ENCODE results near the gene ZMYND8. TPM values are rescaled to one million over a fixed set of nuclear protein-coding genes. Genes with fewer than 3 reads are reported as not detected.

The ZMYND8 gene
- total and polyA plus RNA-seq, 2 of the 8 experiments (the other 6 are each of a cell fraction or from before 2014, with no cell fraction given) = 50.5 to 163 TPM

DNA sequence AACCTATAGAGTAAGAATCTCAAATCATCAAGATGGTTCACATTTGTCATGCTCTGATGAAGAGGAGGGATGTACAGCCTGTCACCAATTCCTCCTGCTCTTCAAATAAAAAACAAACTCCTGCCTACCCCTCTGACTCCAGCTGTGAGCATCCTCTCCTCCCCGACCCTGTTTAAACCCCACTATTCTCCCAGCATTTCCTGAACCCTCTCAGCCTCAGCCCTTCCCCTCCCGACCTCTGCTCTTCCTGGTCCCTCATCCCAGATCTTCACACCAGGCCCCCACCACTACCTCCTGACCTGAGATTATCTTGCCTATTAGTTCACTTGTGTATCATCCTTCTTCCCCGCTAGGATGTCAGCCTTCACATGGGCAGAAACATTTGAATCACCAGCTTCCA, 75.8 kb downstream of the ZMYND8 start:
- POLR2A ChIA-PET (ENCODE audit: partially characterized antibody) = interaction anchor here (0.8 to 1.8 kb wide), 6 partner anchors 9 to 90 kb away, joined by 3 to 5 read pairs (median 3); no protein-coding TSS in a partner anchor
- Histone ChIP-seq H4K8ac (ENCODE audit: extremely low read depth, insufficient read depth, low read length) (no peak overlapping the region), H3K36me3 (ENCODE audit: control insufficient read depth in 2 of 4, insufficient read depth in 4 of 4, low read length in 3 of 4) (peaks cover 48 to 90% (median 76%) of the 10 kb centered on the region in 4 experiments), H3K4ac (replicated peaks; ENCODE audit: insufficient read length, low read depth, low read length) (no peak overlapping the region), H3K9ac (replicated peaks in 1 of 4; ENCODE audit: extremely low read depth in 1 of 4, low read depth in 3 of 4, low read length in 3 of 4) (no peak overlapping the region), H3K9me3 (ENCODE audit: insufficient read depth in 2 of 2, low read depth in 1 of 2, low read length in 1 of 2) (no peaks in the 10 kb centered on the region), H3K18ac (ENCODE audit: extremely low read depth, low read length) (no peak overlapping the region), H4K5ac (ENCODE audit: insufficient read length, low read depth, low read length) (no peak overlapping the region), H2AFZ (ENCODE audit: low read length) (no peak overlapping the region), H2BK120ac (replicated peaks; ENCODE audit: low read depth, low read length) (no peak overlapping the region), H2BK12ac (ENCODE audit: low read depth, low read length) (no peak overlapping the region), H3K56ac (replicated peaks; ENCODE audit: insufficient read length, low read depth, low read length) (no peak overlapping the region), H3K4me3 (ENCODE audit: extremely low read depth in 1 of 4, insufficient read depth in 2 of 4, low read depth in 3 of 4, low read length in 4 of 4) (no peak overlapping the region), H3K79me2 (ENCODE audit: control insufficient read depth in 1 of 2, insufficient read depth in 2 of 2, low read length in 2 of 2) (peaks cover 0 to 62% of the 10 kb centered on the region in 2 experiments; a peak in 2 of 4 replicates), H3K4me1 (replicated peaks in 1 of 4; ENCODE audit: control insufficient read depth in 3 of 4, insufficient read depth in 4 of 4, low read length in 3 of 4) (peaks cover 0 to 3% (median under 1%) of the 10 kb centered on the region in 4 experiments; a peak in 2 of 7 replicates), H2AK5ac (ENCODE audit: low read depth, low read length) (no peak overlapping the region), H3K27me3 (replicated peaks in 1 of 4; ENCODE audit: control insufficient read depth in 3 of 4, extremely low read depth in 1 of 4, insufficient read depth in 3 of 4, low read length in 3 of 4) (no peaks in the 10 kb centered on the region), H3K23ac (ENCODE audit: insufficient read length) (no peak overlapping the region), H3K79me1 (ENCODE audit: low read depth, low read length) (peaks cover 10% of the 10 kb centered on the region; the same call in 1 of the 2 replicates), H2BK15ac (ENCODE audit: low read length) (no peak overlapping the region), H3K23me2 (ENCODE audit: low read depth, low read length) (no peaks in the 10 kb centered on the region), H4K20me1 (replicated peaks in 1 of 2; ENCODE audit: control insufficient read depth in 1 of 2, insufficient read depth in 2 of 2, low read length in 2 of 2) (peaks cover 2 to 4% of the 10 kb centered on the region in 2 experiments), H4K91ac (replicated peaks; ENCODE audit: insufficient read length, low read length) (no peak overlapping the region), H3K4me2 (ENCODE audit: insufficient read depth in 1 of 2, low read depth in 2 of 2, low read length in 2 of 2) (no peak overlapping the region), H2BK20ac (ENCODE audit: low read length) (no peak overlapping the region), H3K14ac (ENCODE audit: insufficient read length) (no peak overlapping the region), H2BK5ac (ENCODE audit: low read depth, low read length) (no peak overlapping the region), H3K27ac (ENCODE audit: low read depth, low read length) (no peak overlapping the region)
- DNase-seq (ENCODE audit: low read depth in 1 of 2, low spot score in 2 of 2) = no peak
- CTCF ChIA-PET (ENCODE audit: partially characterized antibody) = interaction anchor here (0.8 to 7.1 kb wide), 4 partner anchors 8 to 104 kb away, joined by 3 to 58 read pairs (median 26); no protein-coding TSS in a partner anchor
- no peak for FAIRE-seq
- WGBS, 2 experiments (ENCODE audit: extremely low coverage in 1 of 2, insufficient coverage in 1 of 2, insufficient read length in 1 of 2, insufficient replicate concordance in 2 of 2, low coverage in 1 of 2, low lambda C conversion rate in 2 of 2, missing lambda C conversion rate in 1 of 2) = 86% methylated on average over 3 of the region's 3 CpGs; no CpG with 5 or more reads in 1 of the 2 experiments
- TF ChIP-seq ZNF274 (IDR thresholded peaks at IDR 0.05; ENCODE audit: borderline replicate concordance, extremely low read depth, low read length) (no peak), CTBP2 (IDR thresholded peaks at IDR 0.05; ENCODE audit: borderline replicate concordance, insufficient read depth, insufficient read length, low read length) (no peak), SAP30 (IDR thresholded peaks at IDR 0.05; ENCODE audit: insufficient read depth, insufficient replicate concordance, low read length) (no peak), CHD2 (IDR thresholded peaks at IDR 0.05; ENCODE audit: low read length) (no peak), EZH2 (IDR thresholded peaks at IDR 0.05; ENCODE audit: low read depth, low read length, severe bottlenecking) (no peak), SRF (IDR thresholded peaks at IDR 0.05; ENCODE audit: low read depth, low read length) (no peak), EP300 (IDR thresholded peaks at IDR 0.05; ENCODE audit: borderline replicate concordance in 1 of 2, low read depth in 2 of 2, low read length in 2 of 2) (no peak), TAF1 (IDR thresholded peaks at IDR 0.05; ENCODE audit: low read depth, low read length) (no peak), KDM1A (IDR thresholded peaks at IDR 0.05; ENCODE audit: borderline replicate concordance, low read length) (no peak), CBX5 (IDR thresholded peaks at IDR 0.05; ENCODE audit: low read depth, low read length) (no peak), YY1 (IDR thresholded peaks at IDR 0.05; ENCODE audit: low read depth, low read length) (no peak), SP4 (IDR thresholded peaks at IDR 0.05; ENCODE audit: low read length) (no peak), JUND (IDR thresholded peaks at IDR 0.05; ENCODE audit: low read length) (no peak), RAD21 (IDR thresholded peaks at IDR 0.05 in 1 of 2, conservative IDR thresholded peaks at IDR 0.05 in 1 of 2; ENCODE audit: low read depth in 2 of 2, low read length in 2 of 2) (no peak)

Measured in H1 (cell line).